Measurements from ENCODE around the gene NUAK1.

The NUAK1 gene

DNA sequence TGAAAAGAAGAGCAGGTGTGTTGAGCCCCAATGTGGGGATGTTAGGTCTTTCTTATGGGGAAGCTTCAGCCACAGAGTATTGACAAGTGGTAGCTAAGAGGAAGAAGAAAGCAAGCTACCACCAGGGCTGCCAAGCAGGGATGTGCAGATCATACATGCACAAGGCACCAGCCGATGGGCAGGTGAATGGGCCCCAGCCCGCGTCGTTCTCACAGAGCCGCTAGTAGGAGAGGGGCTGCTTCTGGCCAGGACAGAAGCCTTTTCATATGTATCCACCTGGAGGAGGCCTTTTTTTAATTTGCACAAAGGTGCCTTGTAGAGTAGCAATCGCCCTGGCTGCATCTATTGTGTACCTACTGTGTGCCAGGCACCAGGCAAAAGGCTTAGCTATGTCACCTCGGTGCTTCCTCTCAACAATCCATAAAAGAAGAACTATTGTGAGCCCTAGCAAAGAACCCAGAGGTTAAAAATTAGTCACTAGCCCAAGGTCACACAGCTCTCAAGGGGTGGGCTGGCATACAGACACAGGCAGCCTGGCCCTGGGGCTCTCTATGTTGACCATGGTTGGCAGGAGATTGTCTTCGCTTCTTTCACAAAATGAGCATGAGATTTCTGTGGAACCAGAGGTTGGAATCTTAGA lies 8.2 kb downstream of the NUAK1 start:
- TF ChIP-seq GATA3 (IDR thresholded peaks at IDR 0.05; ENCODE audit: low read depth, low read length) (no peak), GATA2 (IDR thresholded peaks at IDR 0.05; ENCODE audit: low read depth, low read length) (no peak)

- TF ChIP-seq GATA2 (IDR thresholded peaks at IDR 0.05; ENCODE audit: low read depth, low read length) (no peak), GATA3 (IDR thresholded peaks at IDR 0.05; ENCODE audit: low read depth, low read length) (no peak)
Measured at GRCh38 chr12:106128585-106129328, 10.0 kb downstream of the NUAK1 start.

DNA sequence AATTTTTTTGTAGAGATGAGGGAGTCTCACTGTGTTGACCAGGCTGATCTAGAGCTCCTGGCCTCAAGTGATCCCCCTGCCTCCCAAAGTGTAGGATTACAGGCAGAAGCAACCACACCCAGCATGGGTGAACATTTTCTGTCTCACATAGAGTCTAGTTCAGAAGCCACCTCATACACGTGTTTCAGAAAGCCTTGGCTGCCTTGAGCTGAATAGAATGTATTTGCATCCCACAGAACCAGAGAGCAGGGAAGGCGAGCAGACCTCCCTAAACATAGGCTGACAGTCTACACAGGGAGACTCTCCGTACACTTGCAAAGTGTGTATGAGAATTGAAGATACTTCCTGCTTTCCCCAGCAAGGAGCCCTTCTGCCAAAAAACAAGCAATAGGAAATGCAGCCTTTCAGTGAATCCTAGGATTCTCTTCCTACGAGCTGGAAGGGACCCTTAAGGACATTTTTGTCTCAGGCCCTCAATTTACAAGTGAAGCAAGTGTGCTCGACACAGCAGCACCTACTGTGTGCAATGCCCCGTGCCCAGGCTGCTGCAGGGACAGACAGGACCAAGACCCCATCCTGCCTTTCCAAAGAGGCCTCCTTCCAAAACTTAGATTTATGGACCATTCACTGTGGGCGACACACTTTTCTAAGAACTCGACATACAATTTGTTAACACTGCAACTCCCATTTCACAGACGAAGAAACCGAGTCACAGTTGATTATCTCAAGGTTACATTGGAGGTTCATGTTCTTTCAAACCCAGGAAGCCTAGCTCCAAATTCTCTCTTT lies 11.2 kb downstream of the NUAK1 start:
- TF ChIP-seq GATA2 (IDR thresholded peaks at IDR 0.05; ENCODE audit: low read depth, low read length), result no peak
- no peak for TF ChIP-seq GATA3 (IDR thresholded peaks at IDR 0.05; ENCODE audit: low read depth, low read length)

DNA sequence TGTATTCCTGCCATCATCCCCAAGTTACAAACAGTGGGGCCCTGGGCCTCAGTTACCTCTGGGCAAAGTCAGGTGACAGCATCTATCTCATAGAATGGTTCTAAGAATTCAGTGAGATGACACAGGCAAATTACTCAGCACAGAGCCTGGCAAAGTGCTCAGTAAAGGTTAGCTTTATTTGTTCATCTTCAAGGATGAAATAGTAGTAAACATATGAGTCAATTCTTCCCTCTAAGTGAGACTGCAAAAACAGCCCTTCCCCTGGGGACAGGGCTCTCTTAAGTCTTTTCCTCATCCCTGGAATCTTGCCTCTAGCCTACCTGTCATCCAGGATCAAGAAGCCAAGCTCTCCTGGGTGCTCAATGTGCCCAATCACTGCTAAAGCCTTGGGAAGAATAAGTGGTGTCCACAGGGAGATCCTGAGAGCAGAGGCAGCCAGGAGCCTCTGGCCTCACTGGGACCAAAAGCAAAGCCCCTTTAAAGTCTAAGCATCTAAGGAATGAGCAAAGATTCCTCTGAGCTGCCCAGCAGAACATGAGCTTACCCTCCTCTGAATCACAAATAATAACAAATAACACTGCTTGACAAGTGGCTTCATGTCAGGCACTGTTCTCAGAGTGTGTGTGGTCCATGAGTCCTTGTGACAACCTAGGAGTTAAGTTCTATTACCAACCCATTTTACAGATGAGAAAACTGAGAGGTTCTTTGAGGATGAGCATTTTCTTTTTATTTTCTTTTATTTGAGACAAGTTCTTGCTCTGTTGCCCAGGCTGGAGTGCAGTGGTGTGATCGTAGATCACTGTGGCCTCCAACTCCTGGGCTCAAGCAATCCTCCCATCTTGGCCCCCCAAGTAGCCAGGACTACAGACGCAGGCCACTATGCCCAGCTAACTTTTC lies 12.1 kb downstream of the NUAK1 start:
- no peak for TF ChIP-seq GATA3 (IDR thresholded peaks at IDR 0.05; ENCODE audit: low read depth, low read length)
- no peak for TF ChIP-seq GATA2 (IDR thresholded peaks at IDR 0.05; ENCODE audit: low read depth, low read length)

DNA sequence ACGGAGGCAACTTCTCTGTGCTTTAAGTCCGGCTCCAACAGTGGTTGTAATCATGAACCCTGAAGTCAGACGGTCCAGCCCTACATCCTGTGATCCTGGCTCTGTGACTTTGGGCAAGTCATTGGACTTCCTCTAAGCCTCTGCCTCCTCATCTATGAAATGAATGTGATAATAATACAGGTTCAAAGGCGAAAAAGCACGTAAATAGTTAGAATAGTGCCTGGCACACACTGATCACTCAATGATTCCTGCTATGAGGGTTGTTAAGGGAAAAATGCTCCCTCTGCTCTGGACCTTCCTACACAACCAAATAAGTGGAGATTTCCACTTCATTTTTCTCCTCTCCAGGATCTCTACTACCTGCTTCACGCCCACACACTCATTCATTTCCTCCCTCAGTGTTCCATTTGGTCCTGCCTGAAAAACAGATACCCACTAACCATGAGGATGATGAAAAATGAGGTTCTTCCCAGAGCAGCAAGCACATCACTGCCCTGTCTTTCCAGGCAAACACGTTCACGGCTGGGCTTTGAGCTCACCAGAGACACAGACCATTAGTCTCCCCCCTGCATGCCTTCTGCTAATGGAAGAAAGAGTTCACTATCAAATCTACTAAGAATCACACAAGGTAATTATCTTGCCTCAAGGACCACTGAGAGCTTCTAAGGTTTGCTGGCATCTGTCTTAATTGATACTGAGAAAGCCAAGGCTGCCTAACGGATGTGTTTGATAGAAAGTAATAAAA lies 13.2 kb downstream of the NUAK1 start:
- no peak for TF ChIP-seq GATA3 (IDR thresholded peaks at IDR 0.05; ENCODE audit: low read depth, low read length)
- no peak for TF ChIP-seq GATA2 (IDR thresholded peaks at IDR 0.05; ENCODE audit: low read depth, low read length)

- no peak for TF ChIP-seq GATA3 (IDR thresholded peaks at IDR 0.05; ENCODE audit: low read depth, low read length)
- no peak for TF ChIP-seq GATA2 (IDR thresholded peaks at IDR 0.05; ENCODE audit: low read depth, low read length)
Measured at GRCh38 chr12:106123551-106124081, 15.1 kb downstream of the NUAK1 start.

- TF ChIP-seq GATA2 (IDR thresholded peaks at IDR 0.05; ENCODE audit: low read depth, low read length) (no peak), GATA3 (IDR thresholded peaks at IDR 0.05; ENCODE audit: low read depth, low read length) (no peak)
Measured at GRCh38 chr12:106123110-106123509, 15.6 kb downstream of the NUAK1 start.

DNA sequence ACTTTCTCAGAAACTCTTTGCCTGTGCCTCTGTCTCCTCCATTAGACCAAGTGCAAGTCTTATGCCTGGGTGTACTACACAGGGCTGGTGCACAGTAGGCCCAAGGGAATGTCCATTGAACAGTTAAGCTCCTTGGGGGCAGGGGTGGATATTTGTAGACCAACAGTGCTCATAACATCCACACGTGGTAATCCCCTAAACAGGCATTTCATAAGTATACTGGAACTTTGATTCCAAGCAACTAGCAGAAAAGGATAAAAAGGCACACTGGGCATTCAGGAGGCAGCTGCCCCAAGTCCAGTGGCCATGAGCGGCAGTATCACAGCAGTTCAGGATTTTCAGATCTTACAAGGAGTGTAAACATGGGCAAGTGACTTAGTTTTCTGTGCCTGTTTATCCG lies 16.8 kb downstream of the NUAK1 start:
- TF ChIP-seq GATA3 (IDR thresholded peaks at IDR 0.05; ENCODE audit: low read depth, low read length), result no peak
- no peak for TF ChIP-seq GATA2 (IDR thresholded peaks at IDR 0.05; ENCODE audit: low read depth, low read length)

DNA sequence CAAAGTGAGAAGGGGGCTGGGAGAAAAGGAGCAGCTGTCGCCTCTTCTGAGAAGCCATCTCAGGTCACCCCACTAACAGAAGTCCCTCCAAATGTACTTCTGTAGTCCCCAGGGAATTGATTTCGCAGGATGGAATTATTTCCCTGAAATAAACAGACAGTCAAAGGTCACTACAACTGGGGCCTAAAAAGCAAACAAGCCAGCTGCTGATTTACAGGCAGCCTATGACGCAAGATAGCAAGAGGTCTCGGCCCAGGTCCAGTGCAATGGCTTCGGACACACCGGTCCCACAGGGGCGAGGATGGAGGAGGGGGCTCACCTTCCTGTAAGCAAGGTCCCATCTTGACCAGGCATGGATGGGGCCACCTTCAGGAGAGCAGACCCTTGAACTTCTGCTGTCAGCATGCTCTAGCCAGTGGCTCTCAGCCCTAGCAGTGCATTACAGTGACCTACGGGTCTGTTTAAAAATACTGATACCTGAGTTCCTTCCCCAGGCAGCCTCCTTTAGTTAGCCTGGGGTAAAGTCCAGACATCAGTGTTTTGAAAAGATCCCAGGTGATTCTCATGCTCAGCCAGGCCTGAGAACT lies 18.1 kb downstream of the NUAK1 start:
- TF ChIP-seq GATA2 (IDR thresholded peaks at IDR 0.05; ENCODE audit: low read depth, low read length) (no peak), GATA3 (IDR thresholded peaks at IDR 0.05; ENCODE audit: low read depth, low read length) (no peak)

- TF ChIP-seq GATA3 (IDR thresholded peaks at IDR 0.05; ENCODE audit: low read depth, low read length) (no peak), GATA2 (IDR thresholded peaks at IDR 0.05; ENCODE audit: low read depth, low read length) (no peak)
Measured at GRCh38 chr12:106119301-106119700, 19.5 kb downstream of the NUAK1 start.

GRCh38 chr12:106118381-106119130 lies 20.2 kb downstream of the NUAK1 start:
- TF ChIP-seq GATA3 (IDR thresholded peaks at IDR 0.05; ENCODE audit: low read depth, low read length) (no peak), GATA2 (IDR thresholded peaks at IDR 0.05; ENCODE audit: low read depth, low read length) (no peak)

DNA sequence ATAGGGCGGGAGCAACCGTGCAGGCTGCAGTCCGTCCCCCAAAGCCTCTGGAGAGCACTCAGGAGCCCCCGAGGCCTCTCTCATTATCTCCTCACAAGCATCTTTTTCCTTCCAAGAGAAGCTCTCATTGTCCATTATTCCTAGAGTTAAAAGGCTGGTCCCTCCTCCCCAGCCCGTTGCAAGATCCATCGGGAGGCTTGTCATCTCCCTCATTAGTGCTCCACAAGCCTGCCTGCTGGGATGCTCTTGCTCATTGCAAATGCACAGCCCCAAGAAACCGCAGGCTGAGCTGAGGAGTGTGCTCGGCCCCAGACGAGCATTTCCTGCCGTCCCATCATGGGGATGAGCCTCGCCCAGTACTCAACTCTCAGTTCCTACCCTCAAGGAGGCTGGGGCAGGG lies 23.3 kb downstream of the NUAK1 start:
- no peak for TF ChIP-seq GATA3 (IDR thresholded peaks at IDR 0.05; ENCODE audit: low read depth, low read length)
- no peak for TF ChIP-seq GATA2 (IDR thresholded peaks at IDR 0.05; ENCODE audit: low read depth, low read length)
